Prostate gland (tissue), 2 donors: ENCODE results near the gene NUP58.

Experiments
- CTCF ChIP-seq, 4 experiments: fragments of 200-600 bp in 2 of 4; fragments of 450-650 bp in 2 of 4; sonication (generic) in 2 of 4; IDR thresholded peaks; 1 replicate in 3 of 4; 2 replicates in 1 of 4; pipeline ENCODE4 v1.5.1; 2016 to 2019; ENCODE audit warnings: antibody characterized with exemption in 4 of 4, mild to moderate bottlenecking in 2 of 4, moderate library complexity in 2 of 4
- POLR2A ChIP-seq: fragments of 450-650 bp; IDR thresholded peaks from one replicate; pipeline ENCODE4 v1.6.1; 2016; ENCODE audit warnings: antibody characterized with exemption, mild to moderate bottlenecking
- POLR2AphosphoS5 ChIP-seq: sonication (generic); formaldehyde crosslinking; IDR thresholded peaks from one replicate; pipeline ENCODE4 v1.6.1; 2017; ENCODE audit warnings: antibody characterized with exemption

GRCh38 chr13:25253702-25254101 is 47.7 kb upstream of the NUP58 start:
- TF ChIP-seq CTCF (IDR thresholded peaks at IDR 0.05) (no peak), POLR2AphosphoS5 (no peak), POLR2A (no peak)
